NB4 (cell line): ENCODE results near the gene DNAH7.

ENCODE experiments used
- DNase-seq: peaks from one replicate; pipeline ENCODE4 v3.0.0; 2010; ENCODE audit warnings: low read depth
- H3K4me3 ChIP-seq: one replicate; pipeline ENCODE4 v1.5.1; 2011; ENCODE audit warnings: mild to moderate bottlenecking, low read depth, low read length, moderate library complexity
- MYC ChIP-seq: IDR thresholded peaks from 2 replicates; pipeline ENCODE4 v1.6.1; 2011; ENCODE audit warnings: low read depth, low read length
- POLR2A ChIP-seq: IDR thresholded peaks from 2 replicates; pipeline ENCODE4 v1.6.1; 2011; ENCODE audit warnings: mild to moderate bottlenecking; ENCODE audit not compliant: insufficient read length; ENCODE audit errors: extremely low read depth
- TF ChIP-seq, protein P1 (sequence below): IDR thresholded peaks from one replicate; pipeline ENCODE4 v1.5.1; 2012; ENCODE audit warnings: low read depth, low read length
- TF ChIP-seq, protein P2 (sequence below): IDR thresholded peaks from 2 replicates; pipeline ENCODE4 v1.6.1; 2011; ENCODE audit warnings: low read depth, low read length

The DNAH7 gene

GRCh38 chr2:196073521-196073920 lies 4.9 kb upstream of the DNAH7 start:
- no peak overlapping the region for H3K4me3 ChIP-seq
- no peak for DNase-seq
- TF ChIP-seq POLR2A (no peak), MYC (no peak)
- TF ChIP-seq, protein P1, sequence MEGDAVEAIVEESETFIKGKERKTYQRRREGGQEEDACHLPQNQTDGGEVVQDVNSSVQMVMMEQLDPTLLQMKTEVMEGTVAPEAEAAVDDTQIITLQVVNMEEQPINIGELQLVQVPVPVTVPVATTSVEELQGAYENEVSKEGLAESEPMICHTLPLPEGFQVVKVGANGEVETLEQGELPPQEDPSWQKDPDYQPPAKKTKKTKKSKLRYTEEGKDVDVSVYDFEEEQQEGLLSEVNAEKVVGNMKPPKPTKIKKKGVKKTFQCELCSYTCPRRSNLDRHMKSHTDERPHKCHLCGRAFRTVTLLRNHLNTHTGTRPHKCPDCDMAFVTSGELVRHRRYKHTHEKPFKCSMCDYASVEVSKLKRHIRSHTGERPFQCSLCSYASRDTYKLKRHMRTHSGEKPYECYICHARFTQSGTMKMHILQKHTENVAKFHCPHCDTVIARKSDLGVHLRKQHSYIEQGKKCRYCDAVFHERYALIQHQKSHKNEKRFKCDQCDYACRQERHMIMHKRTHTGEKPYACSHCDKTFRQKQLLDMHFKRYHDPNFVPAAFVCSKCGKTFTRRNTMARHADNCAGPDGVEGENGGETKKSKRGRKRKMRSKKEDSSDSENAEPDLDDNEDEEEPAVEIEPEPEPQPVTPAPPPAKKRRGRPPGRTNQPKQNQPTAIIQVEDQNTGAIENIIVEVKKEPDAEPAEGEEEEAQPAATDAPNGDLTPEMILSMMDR = no peak
- TF ChIP-seq, protein P2, sequence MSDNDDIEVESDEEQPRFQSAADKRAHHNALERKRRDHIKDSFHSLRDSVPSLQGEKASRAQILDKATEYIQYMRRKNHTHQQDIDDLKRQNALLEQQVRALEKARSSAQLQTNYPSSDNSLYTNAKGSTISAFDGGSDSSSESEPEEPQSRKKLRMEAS = no peak

GRCh38 chr2:196067088-196067382 lies 1.6 kb downstream of the DNAH7 start:
- TF ChIP-seq POLR2A (no peak), MYC (no peak)
- TF ChIP-seq, protein P2 = no peak
- TF ChIP-seq, protein P1 = no peak
- no peak overlapping the region for H3K4me3 ChIP-seq
- no peak for DNase-seq

DNA sequence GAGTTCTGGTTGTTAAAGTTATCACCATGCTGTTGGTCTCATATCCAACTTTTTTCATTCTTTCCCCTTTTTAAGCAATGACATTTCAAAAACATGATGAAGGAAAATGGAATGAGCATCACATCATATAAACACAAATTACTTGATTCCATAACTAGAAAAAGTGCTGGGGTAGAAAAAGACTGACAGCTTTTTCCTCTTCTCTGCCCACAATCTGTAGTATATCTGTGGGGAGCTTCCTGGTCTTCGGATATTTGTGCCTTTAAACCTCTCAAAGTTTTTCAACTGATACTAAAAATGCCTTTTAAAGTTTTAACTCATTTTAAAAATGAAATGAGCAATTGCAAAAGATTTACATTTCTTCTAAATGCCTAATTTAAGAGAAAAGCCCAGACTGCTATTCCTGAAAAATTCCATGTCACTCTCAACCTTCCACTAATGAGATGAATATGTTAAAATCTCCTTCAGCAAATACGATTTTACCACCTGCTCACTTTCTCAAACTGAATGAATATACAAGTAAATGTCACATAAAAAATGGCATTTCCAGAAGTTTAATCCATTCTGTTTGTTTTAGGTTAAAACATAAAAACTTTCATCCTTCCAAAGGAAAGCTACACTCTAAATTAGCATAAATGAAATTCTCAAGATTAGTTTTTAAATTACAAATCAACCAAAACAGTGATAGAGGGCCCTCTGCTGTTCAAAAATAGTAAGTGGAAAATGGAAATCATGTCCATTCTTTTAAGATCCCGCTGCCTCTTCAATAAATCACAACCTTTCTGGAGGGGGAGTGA lies 2.1 kb downstream of the DNAH7 start:
- H3K4me3 ChIP-seq = no peak overlapping the region
- TF ChIP-seq, protein P2 = no peak
- TF ChIP-seq, protein P1 = peak; percentile 46
- DNase-seq = peak; percentile 59

- TF ChIP-seq MYC (no peak), POLR2A (no peak)
- TF ChIP-seq, protein P2 = no peak
- TF ChIP-seq, protein P1 = no peak
- DNase-seq = no peak
- no peak overlapping the region for H3K4me3 ChIP-seq
These were observed 4.9 kb downstream of the DNAH7 start for GRCh38 chr2:196063773-196064172.

DNA sequence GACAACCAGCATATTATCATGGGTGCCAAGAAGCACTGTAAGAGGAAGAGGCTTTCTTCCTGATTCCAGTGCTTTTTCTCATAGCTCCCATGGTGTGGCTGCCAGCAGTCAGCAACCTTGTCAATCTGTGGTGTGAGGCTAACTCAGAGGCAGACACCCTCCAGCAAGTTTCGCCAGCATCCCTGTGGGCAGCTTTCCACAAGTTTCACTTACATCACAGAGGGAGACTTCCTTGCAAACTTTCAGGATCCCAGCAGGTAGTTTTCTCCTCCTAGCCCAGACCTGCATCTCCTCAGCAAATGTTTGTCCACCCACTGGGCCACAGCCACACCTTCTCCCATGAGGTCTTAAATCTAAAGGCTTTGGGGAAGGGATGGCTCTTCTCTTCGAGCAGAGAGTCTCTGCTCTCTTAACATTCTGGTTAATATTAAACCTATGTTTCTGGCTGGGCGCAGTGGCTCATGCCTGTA lies 9.1 kb downstream of the DNAH7 start:
- DNase-seq = no peak
- no peak for TF ChIP-seq POLR2A
- TF ChIP-seq, protein P2 = no peak
- TF ChIP-seq, protein P1 = no peak
- no peak for TF ChIP-seq MYC
- H3K4me3 ChIP-seq = no peak overlapping the region
